Lower leg skin (tissue), 4 donors: Measurements from ENCODE around the gene ISCA2. TPM values are rescaled to one million over a fixed set of nuclear protein-coding genes. Genes with fewer than 3 reads are reported as not detected.

Source experiments
- DNase-seq, 2 donors: peaks; one replicate each; pipeline ENCODE4 v3.0.0-alpha.2; 2019; ENCODE audit warnings: low spot score in 2 of 2
- H3K4me3 ChIP-seq: fragments of 200-600 bp; sonication (generic); 2 replicates; pipeline ENCODE4 v1.5.1; 2017; ENCODE audit warnings: mild to moderate bottlenecking, low read depth; ENCODE audit not compliant: poor library complexity, severe bottlenecking
- CTCF ChIP-seq, 3 donors: fragments of 450-650 bp; IDR thresholded peaks; one replicate each; pipeline ENCODE4 v1.5.1; 2016; ENCODE audit warnings: antibody characterized with exemption in 3 of 3, mild to moderate bottlenecking in 3 of 3, moderate library complexity in 2 of 3
- POLR2A ChIP-seq, 2 donors: fragments of 450-650 bp; IDR thresholded peaks; one replicate each; pipeline ENCODE4 v1.6.1; 2016 to 2017; ENCODE audit warnings: antibody characterized with exemption in 2 of 2, mild to moderate bottlenecking in 1 of 2, moderate library complexity in 1 of 2
- WGBS, 2 donors: methylation state at CpG; one replicate each; pipeline ENCODE4 v1.1.5; 2018; 5-methylcytosine and 5-hydroxymethylcytosine counted together
- intact Hi-C: fragments of 100-400 bp; cut with DNase I; formaldehyde crosslinking; loops from one replicate; pipeline ENCODE4 v1.15.0; 2023; ENCODE audit warnings: low total_unique reads
- total RNA-seq, 4 donors: library from RNA; depleted of rRNA; stranded (reverse); fragments of >200 nt; gene quantifications; one replicate each; pipeline ENCODE4 v1.1.0, GENCODE V29; 2016

The ISCA2 gene
- total RNA-seq, 4 donors from 2014 or later = 4.1 to 14.4 (median 12.4) TPM

GRCh38 chr14:74476607-74477006, 17.0 kb upstream of the ISCA2 start:
- 86 to 94% methylated on average over 3 of the region's 3 CpGs for WGBS, 2 donors
- no peak for TF ChIP-seq POLR2A (IDR thresholded peaks at IDR 0.05)
- no peak for TF ChIP-seq CTCF (IDR thresholded peaks at IDR 0.05)
- intact Hi-C loops = no loop called here
- no peak overlapping the region for H3K4me3 ChIP-seq
- DNase-seq = no peak

- 97 to 100% methylated on average over 2 of the region's 2 CpGs for WGBS, 2 donors
- TF ChIP-seq POLR2A (IDR thresholded peaks at IDR 0.05) (no peak), CTCF (IDR thresholded peaks at IDR 0.05) (no peak)
- intact Hi-C loops = no loop called here
- H3K4me3 ChIP-seq = no peak overlapping the region
- peak in 1 of 2 donors; percentile 8 for DNase-seq
Observed at GRCh38 chr14:74478996-74479635, 14.4 kb upstream of the ISCA2 start.

- peak in 1 of 2 donors; percentile 31 for DNase-seq
- 72 to 87% methylated on average over 4 of the region's 4 CpGs for WGBS, 2 donors
- no peak overlapping the region for H3K4me3 ChIP-seq
- intact Hi-C loops = loop anchor here (10.0 kb wide), 1 partner anchor 115 kb away; no protein-coding TSS in a partner anchor
- TF ChIP-seq POLR2A (IDR thresholded peaks at IDR 0.05) = no peak
- no peak for TF ChIP-seq CTCF (IDR thresholded peaks at IDR 0.05)
Observed at GRCh38 chr14:74480046-74480445, 13.5 kb upstream of the ISCA2 start.

GRCh38 chr14:74482571-74482970, 11.0 kb upstream of the ISCA2 start:
- TF ChIP-seq CTCF (IDR thresholded peaks at IDR 0.05) = no peak
- TF ChIP-seq POLR2A (IDR thresholded peaks at IDR 0.05) = no peak
- peak in 1 of 2 donors; percentile 12 for DNase-seq
- no peak overlapping the region for H3K4me3 ChIP-seq
- intact Hi-C loops = loop anchor here (10.0 kb wide), 1 partner anchor 118 kb away; no protein-coding TSS in a partner anchor
- 85 to 89% methylated on average over 3 of the region's 3 CpGs for WGBS, 2 donors

- TF ChIP-seq POLR2A (IDR thresholded peaks at IDR 0.05) (no peak), CTCF (IDR thresholded peaks at IDR 0.05) (no peak)
- DNase-seq = no peak
- H3K4me3 ChIP-seq = no peak overlapping the region
- intact Hi-C loops = loop anchor here (10.0 kb wide), 1 partner anchor 119 kb away; no protein-coding TSS in a partner anchor
Observed at GRCh38 chr14:74483321-74483720, 10.2 kb upstream of the ISCA2 start.

GRCh38 chr14:74486164-74486563, 7.4 kb upstream of the ISCA2 start:
- peak in 1 of 2 donors; percentile 29 for DNase-seq
- 90 to 95% methylated on average over 3 of the region's 3 CpGs for WGBS, 2 donors
- H3K4me3 ChIP-seq = no peak overlapping the region
- intact Hi-C loops = loop anchor here (10.0 kb wide), 1 partner anchor 121 kb away; no protein-coding TSS in a partner anchor
- no peak for TF ChIP-seq CTCF (IDR thresholded peaks at IDR 0.05)
- TF ChIP-seq POLR2A (IDR thresholded peaks at IDR 0.05) = no peak
